Large intestine (tissue), 3 donors: Measurements from ENCODE around the gene GSTO2. TPM values are rescaled to one million over a fixed set of nuclear protein-coding genes. Genes with fewer than 3 reads are reported as not detected.

Experiments used
- DNase-seq, 2 donors: peaks; one replicate each; pipeline versions ENCODE4 v3.0.0 to v3.0.0-alpha.2; 2013
- H3K27ac ChIP-seq: one replicate; pipeline ENCODE4 v1.5.1; 2013; ENCODE audit warnings: low read length
- H3K27me3 ChIP-seq: 2 replicates; pipeline ENCODE4 v1.6.1; 2013; ENCODE audit warnings: low read length; ENCODE audit not compliant: control insufficient read depth, insufficient read depth
- H3K36me3 ChIP-seq: 2 replicates; pipeline ENCODE4 v1.6.1; 2013; ENCODE audit warnings: low read length; ENCODE audit not compliant: control insufficient read depth, insufficient read depth
- H3K4me1 ChIP-seq: one replicate; pipeline ENCODE4 v1.6.1; 2013; ENCODE audit warnings: low read length; ENCODE audit not compliant: control insufficient read depth, insufficient read depth
- H3K4me3 ChIP-seq: one replicate; pipeline ENCODE4 v1.5.1; 2013; ENCODE audit warnings: low read length
- H3K9me3 ChIP-seq: one replicate; pipeline ENCODE4 v1.6.1; 2013; ENCODE audit warnings: mild to moderate bottlenecking, low read depth, low read length, moderate library complexity; ENCODE audit not compliant: control insufficient read depth
- WGBS: methylation state at CpG from one replicate; pipeline ENCODE4 v1.1.5; 2013; ENCODE audit warnings: low lambda C conversion rate; ENCODE audit not compliant: insufficient coverage; 5-methylcytosine and 5-hydroxymethylcytosine counted together
- polyA plus RNA-seq: library from polyadenylated mRNA; unstranded; fragments of 120-200 nt; gene quantifications from one replicate; pipeline ENCODE4 v1.2.1, GENCODE V29; 2013

The GSTO2 gene
- polyA plus RNA-seq, 1 donor: 35.7 TPM

- Histone ChIP-seq H3K27me3 (no peaks in the 10 kb centered on the region), H3K36me3 (no peaks in the 10 kb centered on the region), H3K27ac (peak overlapping the region; percentile 84), H3K4me3 (no peak overlapping the region), H3K4me1 (peaks cover 25% of the 10 kb centered on the region), H3K9me3 (no peaks in the 10 kb centered on the region)
- WGBS: no CpG with 5 or more reads among the region's 4 CpGs
- DNase-seq: no peak
Measured at GRCh38 chr10:104340641-104341040, 71.7 kb downstream of the GSTO2 start.

GRCh38 chr10:104342941-104343411, 74.0 kb downstream of the GSTO2 start:
- Histone ChIP-seq H3K4me3 (no peak overlapping the region), H3K9me3 (no peaks in the 10 kb centered on the region), H3K4me1 (peaks cover 18% of the 10 kb centered on the region), H3K27ac (no peak overlapping the region), H3K27me3 (no peaks in the 10 kb centered on the region), H3K36me3 (no peaks in the 10 kb centered on the region)
- WGBS: no CpG with 5 or more reads among the region's 3 CpGs
- no peak for DNase-seq

GRCh38 chr10:104344219-104344618, 75.2 kb downstream of the GSTO2 start:
- Histone ChIP-seq H3K4me3 (no peak overlapping the region), H3K4me1 (peaks cover 15% of the 10 kb centered on the region), H3K27ac (no peak overlapping the region), H3K27me3 (no peaks in the 10 kb centered on the region), H3K36me3 (no peaks in the 10 kb centered on the region), H3K9me3 (no peaks in the 10 kb centered on the region)
- DNase-seq: no peak
- no CpG with 5 or more reads among the region's 1 CpG for WGBS

DNA sequence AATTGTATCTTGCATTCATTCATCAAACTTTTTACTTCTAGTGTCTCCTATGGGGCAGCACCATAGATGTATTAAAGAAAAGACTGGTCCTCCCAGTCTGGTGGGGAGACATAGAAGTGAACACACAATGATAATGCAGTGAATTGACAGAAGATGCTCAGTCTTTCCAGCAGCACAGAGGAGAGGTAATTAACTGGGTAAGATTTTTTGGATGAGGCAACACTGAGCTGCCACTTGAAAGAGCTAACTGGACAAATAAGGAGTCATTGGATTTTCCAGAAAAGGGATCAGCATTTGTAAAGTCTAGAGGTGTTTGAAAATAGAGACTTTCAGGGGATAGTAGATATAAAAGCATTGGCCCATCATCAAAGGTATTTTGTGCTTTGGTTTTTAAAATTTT, 76.5 kb downstream of the GSTO2 start:
- Histone ChIP-seq H3K27me3 (no peaks in the 10 kb centered on the region), H3K9me3 (no peaks in the 10 kb centered on the region), H3K4me3 (no peak overlapping the region), H3K36me3 (no peaks in the 10 kb centered on the region), H3K4me1 (peaks cover 3% of the 10 kb centered on the region), H3K27ac (no peak overlapping the region)
- DNase-seq: no peak

- Histone ChIP-seq H3K36me3 (no peaks in the 10 kb centered on the region), H3K27ac (no peak overlapping the region), H3K4me1 (no peaks in the 10 kb centered on the region), H3K4me3 (no peak overlapping the region), H3K27me3 (no peaks in the 10 kb centered on the region), H3K9me3 (no peaks in the 10 kb centered on the region)
- no CpG with 5 or more reads among the region's 4 CpGs for WGBS
- DNase-seq: no peak
Measured at GRCh38 chr10:104345941-104346340, 77.0 kb downstream of the GSTO2 start.

- WGBS: no CpG with 5 or more reads among the region's 4 CpGs
- Histone ChIP-seq H3K4me3 (no peak overlapping the region), H3K4me1 (no peaks in the 10 kb centered on the region), H3K9me3 (no peaks in the 10 kb centered on the region), H3K27me3 (no peaks in the 10 kb centered on the region), H3K36me3 (no peaks in the 10 kb centered on the region), H3K27ac (no peak overlapping the region)
- DNase-seq: no peak
Measured at GRCh38 chr10:104347295-104348045, 78.5 kb downstream of the GSTO2 start.

- no peaks in the 10 kb centered on the region for H3K9me3 ChIP-seq
- DNase-seq: no peak
- H3K4me1 ChIP-seq: peaks cover 7% of the 10 kb centered on the region
- H3K27ac ChIP-seq: no peak overlapping the region
- no peaks in the 10 kb centered on the region for H3K36me3 ChIP-seq
- no peak overlapping the region for H3K4me3 ChIP-seq
- no peaks in the 10 kb centered on the region for H3K27me3 ChIP-seq
- WGBS: 83% methylated on average over 1 of the region's 2 CpGs
Measured at GRCh38 chr10:104348601-104349000, 79.6 kb downstream of the GSTO2 start.

DNA sequence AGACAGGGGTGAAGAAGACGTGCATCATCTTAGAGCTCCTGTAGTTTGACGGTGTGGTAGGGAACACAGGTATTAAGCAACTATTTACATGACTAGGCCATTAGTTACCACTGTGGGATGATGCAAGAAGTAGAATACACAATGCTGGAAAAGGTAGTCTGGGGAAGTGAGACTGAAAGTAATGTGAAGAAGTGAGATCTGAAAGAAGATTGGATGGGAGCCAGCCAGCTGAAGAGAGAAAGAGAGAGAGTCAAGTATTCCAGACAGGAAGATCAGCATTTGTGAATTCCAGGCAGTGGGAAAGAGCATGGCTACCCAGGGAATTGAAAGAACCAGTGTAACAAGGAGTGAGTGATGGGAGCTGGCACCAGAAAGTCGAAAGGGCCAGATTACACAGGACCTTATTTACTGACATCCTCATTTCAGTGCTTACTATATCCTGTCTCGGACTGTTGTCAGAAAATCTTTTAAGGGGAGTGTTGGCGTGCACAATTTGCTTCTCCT, 80.7 kb downstream of the GSTO2 start:
- Histone ChIP-seq H3K36me3 (no peaks in the 10 kb centered on the region), H3K4me1 (peaks cover 12% of the 10 kb centered on the region), H3K27ac (no peak overlapping the region), H3K9me3 (no peaks in the 10 kb centered on the region), H3K4me3 (no peak overlapping the region), H3K27me3 (peaks cover 10% of the 10 kb centered on the region)
- no CpG with 5 or more reads among the region's 5 CpGs for WGBS
- peak; percentile 57 to 59 for DNase-seq

GRCh38 chr10:104350127-104350635, 81.2 kb downstream of the GSTO2 start:
- Histone ChIP-seq H3K4me3 (no peak overlapping the region), H3K9me3 (no peaks in the 10 kb centered on the region), H3K36me3 (no peaks in the 10 kb centered on the region), H3K27me3 (peaks cover 15% of the 10 kb centered on the region), H3K27ac (no peak overlapping the region), H3K4me1 (peaks cover 12% of the 10 kb centered on the region)
- DNase-seq: peak in 1 of 2 donors; percentile 61
- 0% methylated on average over 2 of the region's 6 CpGs for WGBS

DNA sequence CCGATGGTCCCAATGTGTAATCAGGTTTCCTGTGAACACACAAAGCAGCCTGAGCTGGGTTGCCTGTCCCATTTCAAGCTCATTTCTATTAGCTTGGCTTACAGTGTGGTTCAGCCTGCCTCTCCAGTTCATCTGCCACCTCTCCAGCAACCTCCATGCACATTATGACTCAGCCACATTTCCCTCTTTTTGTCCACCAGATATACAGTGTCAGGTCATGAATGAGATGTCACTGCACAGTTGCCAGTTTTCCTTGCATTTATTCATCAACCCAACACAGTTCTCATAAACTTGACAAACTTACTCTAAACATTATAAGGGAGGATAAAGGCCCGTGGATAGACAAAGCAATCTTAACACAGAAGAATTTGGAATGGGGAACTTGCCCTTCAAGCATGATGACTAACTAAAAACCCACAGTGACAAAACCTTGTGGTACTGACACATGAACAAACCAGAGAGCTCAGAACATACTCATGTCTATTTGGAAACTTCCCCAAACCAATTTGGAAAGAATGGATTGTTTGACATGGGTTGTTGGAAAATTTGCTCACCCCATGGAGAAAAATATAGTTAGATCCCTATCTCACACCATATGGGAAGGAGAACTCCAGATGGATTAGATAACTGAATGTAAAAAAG, 82.2 kb downstream of the GSTO2 start:
- H3K9me3 ChIP-seq: no peaks in the 10 kb centered on the region
- peaks cover 12% of the 10 kb centered on the region for H3K4me1 ChIP-seq
- no CpG with 5 or more reads among the region's 2 CpGs for WGBS
- H3K27ac ChIP-seq: no peak overlapping the region
- H3K36me3 ChIP-seq: no peaks in the 10 kb centered on the region
- H3K4me3 ChIP-seq: no peak overlapping the region
- DNase-seq: no peak
- H3K27me3 ChIP-seq: peaks cover 15% of the 10 kb centered on the region
